Measurements from ENCODE around the gene RASSF8.

The RASSF8 gene

DNA sequence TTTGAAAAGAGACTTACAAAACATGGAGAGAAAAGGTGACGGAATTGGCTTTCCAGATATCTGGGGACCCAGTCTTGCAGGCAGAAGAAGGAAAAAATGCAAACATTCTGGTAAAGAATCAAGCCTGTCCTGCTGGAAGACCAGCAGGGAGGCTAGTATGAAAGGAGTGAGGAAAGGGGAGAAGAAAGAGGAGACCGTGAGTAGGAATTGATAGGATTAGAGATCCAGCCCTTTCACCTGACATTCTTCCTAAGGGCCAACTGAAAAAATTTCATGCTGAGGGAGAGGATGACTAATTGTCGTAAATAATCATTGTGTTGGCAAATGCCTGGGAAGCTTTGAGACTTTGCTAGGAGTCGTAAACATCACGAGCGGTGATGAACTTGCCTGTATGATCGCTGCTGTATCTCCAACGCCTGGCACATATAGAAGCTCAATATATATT lies 154.2 kb downstream of the RASSF8 start:
- no peak for DNase-seq

DNA sequence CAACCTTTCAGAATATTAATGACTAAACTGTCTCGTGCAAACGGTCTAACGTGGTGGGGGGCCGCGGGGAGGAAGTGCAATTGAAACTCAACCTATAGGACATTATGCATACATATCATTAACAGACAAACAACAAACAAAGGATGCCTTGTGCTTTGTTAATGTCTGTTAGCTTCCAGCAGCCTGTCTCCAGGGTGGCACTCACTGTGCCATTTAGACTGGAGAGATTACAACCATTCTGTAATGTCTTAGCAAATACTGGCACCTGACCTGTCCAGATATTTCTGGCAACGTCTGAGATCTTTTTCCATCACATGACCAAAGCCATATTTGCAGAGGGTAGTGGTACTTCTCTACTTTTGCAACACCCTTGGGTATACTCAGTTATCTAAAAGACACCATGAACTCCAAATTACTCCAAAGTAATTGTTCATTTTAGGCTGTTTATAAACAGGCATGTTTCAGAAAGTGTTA lies 154.7 kb downstream of the RASSF8 start:
- no peak for DNase-seq

DNA sequence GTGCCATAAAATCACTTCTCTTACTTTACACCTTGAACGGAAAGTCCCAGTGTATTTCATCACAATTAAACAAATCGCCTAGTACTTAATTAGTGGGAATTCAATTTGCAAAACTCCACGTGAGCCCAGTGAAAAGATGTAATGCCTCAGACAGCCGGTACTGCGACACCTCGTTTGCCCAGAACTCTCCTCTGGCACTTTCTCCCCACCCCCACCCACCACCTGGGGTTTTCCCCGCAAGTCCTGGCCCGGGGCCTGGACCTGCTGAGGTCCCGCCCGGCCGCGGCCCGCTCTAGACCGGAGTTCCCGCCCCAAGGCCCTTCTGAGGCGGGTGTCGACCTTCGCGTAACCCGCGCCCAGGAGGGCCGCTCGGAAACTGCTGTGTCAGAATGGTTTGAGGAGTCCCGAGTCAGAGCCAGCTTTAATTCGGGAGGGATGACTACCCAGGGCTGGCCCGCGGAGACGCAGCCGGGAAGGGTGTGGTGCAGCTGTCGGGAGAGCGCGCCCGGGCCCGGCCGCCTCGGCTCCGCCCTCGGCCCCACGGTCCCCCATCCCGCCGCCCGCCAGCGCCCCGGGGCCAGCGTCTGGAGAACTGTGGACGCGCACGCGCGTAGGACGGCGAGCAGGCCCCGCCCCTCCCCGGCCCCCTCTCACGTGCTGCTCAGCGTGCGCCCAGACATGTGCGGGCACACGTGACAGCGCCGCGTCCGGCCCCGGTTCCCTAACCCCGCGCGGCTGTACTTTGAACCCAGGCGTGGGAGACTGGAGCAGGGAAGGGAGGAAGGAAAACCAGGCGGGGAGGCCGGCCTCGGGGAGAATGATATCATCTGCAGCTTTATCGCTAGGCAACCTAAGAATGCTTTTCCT lies 155.6 kb downstream of the RASSF8 start:
- peak; percentile 89 for DNase-seq

DNA sequence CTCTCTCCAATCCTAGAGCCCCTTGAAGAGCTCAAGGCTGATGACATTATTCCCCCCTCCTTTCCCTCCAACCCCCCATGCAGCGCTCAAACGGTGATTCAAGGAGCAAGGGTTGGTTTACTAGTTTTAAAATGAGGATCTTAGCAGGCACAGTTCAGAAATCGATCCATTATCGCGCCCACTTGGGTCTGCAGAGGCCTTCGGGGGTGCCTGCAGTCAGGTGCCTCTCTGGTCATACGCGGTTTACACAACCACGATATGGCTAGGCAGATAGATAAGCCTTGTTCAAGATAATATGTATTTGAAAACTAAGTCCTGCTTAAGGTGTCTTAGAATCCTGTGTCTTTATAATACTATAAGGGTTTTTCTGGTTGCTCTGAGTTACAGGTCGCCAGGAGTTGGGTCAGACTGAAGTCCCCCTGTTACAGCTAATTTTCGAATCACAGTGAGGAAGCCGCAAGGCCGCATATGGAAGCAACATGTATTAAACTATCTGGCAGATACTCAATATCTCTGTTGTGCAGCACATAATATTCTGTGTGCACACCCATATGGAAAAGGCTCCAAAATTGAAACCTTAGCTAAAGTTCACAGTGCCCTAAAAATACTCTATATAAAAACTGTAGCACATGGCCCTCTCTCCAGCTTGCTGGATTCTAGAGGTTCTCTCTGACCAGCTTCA lies 156.4 kb downstream of the RASSF8 start:
- DNase-seq: no peak

DNA sequence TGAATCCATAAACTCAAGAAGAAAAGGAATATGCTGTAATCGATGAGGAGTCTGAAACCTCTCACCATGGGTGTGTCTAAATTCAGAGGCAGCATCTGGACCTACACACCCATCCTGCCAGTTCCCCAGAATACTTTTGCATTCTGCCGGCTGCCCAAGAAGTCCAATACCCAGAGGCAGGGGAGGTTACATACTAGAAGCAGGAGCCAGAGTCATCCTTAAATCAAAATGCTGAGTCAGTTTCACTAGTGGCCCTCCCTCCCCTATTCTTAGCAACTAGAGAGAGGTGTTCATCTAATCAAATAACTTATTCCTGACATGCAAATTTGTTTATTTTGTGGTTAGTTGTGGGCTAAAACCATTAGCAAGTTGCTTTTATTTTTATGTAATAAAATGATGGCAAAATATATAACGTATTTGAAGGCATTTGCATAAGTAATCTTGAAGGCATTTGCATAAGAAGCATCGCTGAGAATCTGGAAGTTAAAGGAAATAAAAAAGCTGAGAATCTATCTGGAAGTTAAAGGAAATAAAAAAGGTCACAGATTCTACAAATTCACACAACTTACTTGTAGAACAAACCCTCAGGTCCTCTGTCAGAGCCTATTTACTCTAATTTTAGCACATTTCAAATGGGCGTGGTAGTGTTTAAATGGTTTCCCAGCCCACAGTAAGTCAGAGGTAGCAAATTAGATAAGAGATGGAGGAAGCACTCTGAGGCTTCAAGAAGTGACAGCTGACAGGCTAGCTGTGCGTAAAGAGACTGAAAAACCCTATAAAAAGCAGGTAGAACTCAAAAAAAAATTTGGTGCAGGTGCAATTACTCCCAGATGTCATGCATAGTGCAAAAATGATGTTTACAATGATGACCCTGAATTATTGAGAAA lies 158.6 kb downstream of the RASSF8 start:
- peak; percentile 62 for DNase-seq

DNA sequence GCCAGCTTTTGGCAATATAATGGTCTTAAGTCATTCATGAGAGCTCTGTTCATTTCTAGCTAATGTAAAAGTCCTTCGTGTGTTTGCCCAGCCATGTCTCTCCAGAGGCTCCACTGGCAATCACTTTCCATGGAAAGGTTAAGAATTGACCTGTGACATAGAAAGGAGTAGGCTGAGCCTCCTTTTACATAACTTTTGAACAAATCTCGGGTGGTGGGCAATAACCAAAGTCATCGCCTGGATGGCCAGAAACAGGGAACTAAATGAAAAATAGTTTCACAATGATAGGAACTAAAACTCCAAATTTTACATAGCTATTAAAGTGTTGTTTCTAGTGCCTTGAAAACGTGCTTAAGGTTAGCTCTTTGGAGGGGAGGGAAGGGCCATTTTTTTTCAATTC lies 159.8 kb downstream of the RASSF8 start:
- no peak for DNase-seq

DNA sequence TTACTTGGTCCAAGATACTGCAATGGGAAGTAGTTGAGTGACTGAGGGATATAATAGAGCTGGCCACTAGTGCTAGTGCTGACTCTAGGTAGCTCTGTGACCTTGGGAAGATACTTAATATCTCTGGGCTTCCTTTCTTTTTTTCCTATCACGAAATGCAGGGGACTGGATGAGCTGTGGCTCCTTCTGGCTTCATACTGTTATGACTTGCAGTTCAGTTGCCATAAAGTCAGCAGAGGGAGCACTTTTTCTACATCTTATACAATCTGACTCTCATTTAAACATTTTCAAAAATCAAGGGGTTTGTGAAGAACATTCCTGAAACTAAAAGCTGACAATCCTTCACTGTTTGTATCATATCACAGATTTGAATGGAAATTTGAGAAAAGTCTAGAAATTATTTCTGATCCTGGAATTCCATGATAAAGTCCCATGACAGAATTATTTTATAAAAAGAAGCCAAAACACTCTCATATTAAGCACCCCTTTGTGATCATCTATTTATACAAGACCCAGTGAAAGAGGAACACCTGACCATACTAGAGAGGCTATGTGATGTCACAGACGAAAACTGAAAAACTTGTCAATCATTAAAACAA lies 161.0 kb downstream of the RASSF8 start:
- DNase-seq: peak; percentile 77

DNA sequence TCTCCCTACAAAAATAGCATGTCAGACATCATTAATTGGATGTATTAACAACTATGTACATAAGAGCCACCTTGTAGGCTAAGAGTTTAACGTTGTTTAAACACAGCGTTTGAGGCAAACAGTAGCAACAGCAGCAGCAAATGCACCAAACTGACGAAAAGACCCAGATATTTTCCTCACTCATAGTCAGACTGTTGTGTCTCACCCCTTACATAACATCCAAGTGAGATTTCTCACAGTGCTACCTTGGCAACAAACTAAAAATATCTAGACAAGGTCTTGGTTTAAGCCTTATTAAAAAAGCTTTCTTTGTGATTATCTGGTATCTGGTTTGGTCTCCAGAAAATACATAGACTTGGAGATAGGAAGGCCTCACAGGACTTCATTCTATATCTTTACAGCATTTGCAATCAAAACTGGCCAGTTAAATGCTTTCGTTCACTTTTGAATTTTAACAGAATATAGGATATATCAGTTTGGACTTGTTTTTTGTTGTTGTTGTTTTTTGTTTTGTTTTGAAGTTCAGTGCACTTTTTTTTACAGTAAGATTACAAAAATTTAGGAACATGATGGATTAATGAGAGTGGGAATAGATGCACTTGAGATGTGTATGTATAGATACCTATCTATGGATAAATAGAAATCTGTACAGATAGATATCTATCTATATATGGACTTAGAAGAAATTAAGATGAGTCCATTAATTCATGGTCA lies 162.2 kb downstream of the RASSF8 start:
- no peak for DNase-seq

DNA sequence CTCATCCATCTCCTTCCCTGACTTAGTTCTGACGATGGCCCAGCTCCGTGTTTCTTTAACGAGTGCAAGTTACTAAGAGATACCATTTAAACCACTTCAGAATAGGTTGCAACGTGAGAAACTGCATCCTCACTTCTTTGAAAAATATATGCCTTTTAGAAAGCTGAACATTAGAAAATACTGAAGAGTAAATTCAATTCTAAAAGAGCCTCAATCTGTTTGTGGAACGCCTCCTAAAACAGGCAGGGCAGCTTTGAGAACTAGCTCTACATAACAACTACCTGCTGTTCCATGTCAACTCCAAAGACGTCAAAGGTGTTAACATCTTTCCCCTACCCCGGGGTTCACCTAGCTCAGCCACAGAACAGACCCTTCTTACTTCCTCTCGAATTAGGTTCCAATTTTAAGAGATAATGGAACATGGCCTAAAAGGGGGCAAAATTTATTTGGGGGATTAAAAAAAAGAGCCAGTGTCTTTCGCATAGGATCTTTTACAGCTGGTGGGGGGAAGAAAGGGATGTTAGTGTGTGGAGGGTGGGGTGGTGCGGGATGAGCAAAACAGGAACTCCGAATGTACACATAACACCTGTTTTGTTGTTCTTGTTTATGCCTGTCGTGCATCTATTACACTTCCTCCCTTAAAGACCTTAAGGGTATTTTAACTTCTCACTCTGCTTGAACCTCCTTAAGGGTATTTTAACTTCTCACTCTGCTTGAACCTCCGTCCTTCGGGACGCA lies 163.0 kb downstream of the RASSF8 start:
- no peak for DNase-seq

DNA sequence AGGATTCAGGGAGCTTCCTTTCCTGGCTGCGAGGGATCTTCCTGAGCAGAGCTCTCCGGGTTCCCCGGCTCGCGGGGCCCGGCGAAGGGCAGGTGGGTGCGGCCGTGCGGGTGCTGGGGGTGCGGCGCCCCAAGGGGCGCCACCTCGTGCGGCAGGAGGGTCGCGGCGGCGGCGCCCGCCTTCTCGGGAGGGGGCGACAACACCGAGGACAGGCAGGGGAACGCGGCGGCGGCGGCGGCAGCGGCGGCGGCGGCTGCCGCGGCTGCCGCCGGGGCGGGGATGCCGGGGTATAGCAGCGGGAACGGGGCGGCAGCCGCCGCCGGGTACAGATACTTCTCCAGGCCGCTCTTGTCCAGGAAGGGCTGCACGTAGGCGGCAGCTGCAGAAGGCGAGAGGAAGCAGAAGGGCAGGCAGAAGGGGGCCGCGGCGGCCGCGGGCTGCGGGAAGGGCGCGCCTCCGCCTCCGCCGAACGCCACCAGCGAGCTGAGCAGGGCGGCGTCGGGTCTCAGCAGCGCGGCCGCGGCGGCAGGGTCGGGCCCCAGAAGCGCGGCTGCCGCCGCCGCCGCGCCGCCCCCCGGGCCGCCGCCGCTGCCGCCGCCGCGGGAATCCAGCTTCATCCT lies 163.7 kb downstream of the RASSF8 start:
- DNase-seq: peak; percentile 68

DNA sequence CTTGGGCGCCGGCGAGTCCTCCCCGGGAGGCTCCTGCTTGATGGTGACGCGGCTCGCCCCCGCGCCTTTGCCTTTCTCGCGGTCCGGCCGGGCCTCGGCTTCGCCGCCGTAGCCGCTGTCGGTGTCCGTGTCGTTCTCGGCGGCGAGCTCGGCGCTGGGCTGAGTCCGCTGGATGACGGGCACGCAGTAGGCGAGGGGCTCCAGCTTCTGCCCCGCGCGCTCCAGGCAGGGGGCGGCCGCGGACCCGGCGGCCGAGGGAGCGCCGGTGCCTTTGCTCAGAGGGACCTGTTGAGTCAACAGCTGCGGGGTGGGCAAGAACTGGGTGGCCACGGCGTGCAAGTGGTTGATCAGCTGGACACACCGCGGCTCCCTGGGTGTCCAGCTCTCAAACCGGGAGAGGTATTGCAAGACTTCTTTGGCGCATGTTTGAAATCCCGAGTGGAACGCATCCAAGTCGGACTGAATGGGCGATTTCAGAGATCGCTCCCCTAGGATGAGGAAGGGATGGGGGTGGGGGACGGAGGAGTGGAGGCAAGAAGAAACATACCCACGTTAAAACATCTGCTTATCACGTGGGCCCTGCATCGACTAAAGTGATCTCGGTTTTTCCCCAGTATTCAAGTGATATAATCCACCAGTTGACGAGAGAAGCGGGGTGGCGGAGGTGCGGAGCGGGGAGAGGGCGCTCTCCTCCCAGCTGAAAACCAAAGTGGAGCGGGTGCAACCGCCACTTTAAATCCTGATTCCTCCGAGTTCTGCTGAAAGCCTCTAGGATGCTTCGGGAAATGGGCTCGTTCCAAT lies 164.4 kb downstream of the RASSF8 start:
- DNase-seq: peak; percentile 54

DNA sequence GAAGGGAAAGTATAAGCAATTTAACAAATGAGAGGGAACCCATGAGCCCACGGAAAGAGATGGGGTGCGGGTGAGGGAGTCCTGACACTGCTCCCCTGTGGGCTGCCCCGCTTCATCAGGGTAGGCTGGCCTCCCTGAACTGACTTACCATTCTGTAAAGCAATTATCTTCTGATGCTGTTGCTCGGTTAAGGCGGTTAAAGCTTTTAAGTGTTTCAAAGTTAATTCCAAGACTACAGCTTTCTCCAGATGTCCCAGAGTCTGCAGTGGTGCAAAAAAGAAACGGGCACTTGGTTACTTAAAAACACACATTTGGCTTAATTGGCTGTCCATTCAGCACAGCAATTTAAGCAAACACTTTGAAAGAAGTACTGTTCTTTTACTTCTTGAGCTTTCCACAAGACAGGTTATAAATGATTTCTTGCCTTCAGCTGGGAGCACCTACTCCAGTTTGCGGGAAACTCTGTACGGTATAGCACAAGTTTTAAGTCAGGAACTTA lies 165.0 kb downstream of the RASSF8 start:
- DNase-seq: no peak

DNA sequence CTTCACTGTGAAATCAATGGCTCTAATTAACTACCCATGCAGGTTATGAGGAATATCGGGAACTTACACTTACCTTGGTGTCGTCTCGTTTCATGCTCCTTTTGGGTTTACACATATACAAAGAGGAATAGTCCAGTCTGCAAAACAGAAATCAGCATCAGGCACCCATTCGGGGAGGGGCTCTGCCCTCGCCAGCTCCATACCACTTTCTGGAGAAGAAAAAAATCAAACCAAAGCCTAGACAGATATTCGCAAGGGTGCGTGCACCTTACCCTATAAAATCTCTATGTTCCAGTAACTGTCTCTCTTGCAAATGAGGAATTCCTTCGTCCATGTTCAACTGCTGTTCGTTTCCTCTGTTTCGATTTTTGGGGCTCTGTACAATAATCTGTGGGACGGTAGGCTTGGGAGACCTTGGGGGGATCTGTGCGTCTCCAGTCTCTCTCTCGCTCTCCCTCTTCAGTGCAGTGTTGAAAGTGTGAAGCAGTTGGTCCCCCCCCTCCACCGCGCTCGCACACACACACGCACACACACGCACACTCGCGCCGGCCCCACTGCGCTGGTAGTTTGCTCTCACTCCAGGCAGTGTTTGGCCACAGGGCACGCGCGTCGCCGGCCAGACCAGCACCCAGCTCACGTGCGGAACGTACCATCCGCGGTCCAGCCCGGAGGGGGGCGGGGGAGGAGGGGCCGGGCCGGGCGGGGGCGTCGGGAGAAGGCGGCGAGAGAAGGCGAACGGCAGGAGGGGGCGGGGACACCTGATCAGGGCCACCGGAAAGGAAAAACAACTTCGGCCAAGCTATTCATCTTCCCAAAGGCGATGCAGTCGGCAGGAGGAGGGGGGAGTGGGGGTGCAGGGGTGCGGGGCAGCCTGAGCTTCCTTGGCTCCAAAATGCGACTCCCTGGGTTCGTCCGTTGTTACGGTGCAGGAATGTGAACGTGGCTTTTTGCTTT lies 166.2 kb downstream of the RASSF8 start, which contains the start of gene BHLHE41:
Gene BHLHE41, minus strand, starts transcription at position 592 of the 954 bp plus-strand sequence. Its CDS starts 258 bp downstream, at position 334.
- DNase-seq: peak; percentile 27

DNA sequence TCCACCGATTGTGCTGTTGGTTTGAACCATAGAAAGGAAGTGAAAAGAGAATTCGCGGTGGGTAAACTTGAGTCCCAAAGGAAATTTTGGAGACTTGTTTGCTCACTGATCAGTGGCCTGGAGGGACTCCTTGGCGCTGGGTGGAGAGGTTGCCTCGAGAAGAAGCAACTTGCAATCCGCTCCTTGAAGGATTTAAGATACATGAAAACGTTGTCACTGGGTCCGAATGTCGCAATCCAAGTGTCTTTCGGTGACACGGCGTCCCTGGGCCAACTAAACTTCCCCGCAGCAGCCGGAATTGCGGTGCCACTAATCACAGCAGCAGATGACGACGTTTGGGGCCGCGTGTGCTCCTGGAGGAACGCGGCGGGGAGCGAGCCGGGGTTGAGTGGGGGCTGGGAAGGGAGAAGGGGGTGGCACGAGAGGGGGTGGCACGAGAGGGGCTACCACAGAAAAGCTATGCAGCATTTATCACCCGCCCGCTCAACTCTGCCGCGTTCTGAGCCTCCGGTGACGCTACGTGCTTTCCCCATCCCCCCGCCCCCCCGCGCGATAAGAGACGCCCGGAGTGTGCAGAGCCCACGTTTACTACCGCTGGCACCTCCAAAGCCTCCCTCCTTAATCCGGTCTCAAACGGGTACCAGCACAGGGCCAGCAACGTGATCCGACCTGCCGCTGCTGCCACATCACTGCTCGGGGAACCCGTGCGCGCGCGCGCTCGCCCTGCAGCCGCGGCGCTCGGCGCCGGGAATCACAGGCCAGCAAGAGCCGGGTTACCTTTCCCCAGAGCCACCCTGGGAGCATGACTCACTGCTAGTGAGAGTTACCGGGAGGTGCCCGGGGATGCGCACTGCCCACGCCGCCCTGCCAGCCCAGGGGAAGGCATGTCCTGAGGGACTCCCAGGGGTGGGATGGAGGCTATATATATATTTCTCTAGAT lies 167.2 kb downstream of the RASSF8 start:
- peak; percentile 53 for DNase-seq

DNA sequence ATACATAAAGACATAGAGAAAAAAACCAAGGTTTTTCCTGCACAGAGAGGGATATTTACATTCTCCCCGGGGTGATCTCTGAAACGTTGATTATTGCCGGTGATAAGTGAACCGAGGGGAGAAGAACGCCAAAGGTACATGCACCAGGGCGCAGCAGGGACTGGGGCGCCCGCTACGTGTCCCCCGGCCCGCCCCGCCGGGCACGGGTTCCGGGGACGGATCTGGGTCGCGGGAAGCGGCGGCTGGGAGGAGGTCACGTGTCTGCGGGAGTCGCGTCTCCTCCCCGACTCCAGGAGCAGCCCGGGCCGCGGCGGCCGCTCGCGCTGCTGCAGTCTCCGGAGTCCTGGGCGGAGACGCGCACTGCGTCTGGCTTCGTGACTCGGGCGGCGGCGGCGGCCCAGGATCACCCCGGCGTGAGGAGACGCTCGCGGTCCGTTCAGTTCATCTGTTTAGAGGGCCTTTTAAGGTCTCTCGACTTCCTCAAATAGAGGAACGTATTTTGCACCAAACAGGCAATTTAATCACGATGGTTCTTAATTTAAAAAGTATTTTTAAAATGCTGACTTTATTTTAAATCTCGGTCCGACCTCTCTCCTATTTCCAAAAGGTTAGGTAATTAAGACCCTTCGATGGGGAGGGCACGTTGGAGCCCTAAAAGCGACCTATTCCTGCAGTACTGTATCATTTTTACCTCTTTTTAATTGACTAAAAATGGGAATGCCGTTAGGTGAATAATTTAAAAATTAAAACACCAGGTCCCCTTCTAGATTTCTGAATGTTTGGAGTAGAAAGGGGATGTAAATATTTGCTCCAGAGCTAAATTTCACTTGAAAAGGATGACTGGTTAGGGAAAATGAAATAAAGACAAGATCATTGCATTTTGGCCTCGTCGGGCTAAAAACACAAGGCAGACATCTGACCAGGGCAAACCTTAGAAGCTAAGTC lies 168.1 kb downstream of the RASSF8 start:
- DNase-seq: peak; percentile 81

DNA sequence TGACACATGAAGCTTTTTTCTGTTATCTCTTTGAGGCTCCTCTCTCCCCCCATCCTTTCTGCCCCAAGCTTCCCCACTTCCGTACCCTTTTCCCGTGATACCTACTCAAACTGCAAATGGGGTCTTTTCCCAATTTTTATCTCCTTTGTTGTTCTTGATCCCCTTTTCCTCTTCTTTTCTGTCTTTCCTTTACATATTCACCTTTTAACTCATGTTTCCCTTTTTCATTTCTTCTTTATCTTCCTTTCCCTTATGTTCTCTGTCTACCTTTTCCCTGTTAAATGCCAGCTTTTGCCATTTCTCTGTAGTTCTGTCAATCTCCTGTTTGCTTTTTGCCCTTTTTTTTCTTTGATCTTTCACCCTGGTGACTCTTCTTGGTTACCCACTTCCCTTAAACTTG lies 168.9 kb downstream of the RASSF8 start:
- DNase-seq: no peak

All from hematopoietic multipotent progenitor cell treated with erythropoietin and hydrocortisone succinate and interleukin-3 and kit ligand, for 4 days (in vitro differentiated cells).